Mesenchymal stem cell (in vitro differentiated cells and primary cell): ENCODE data around the gene POMP.
"Not testable (repeated sequence)": the region's sequence is repeated elsewhere in the genome, so short reads cannot be mapped to it uniquely, and the experiment has no call there.

ENCODE experiments used
- DNase-seq: peaks from one replicate; pipeline ENCODE4 v3.0.0-alpha.2; 2013
- H2AFZ ChIP-seq: one replicate; pipeline ENCODE4 v1.6.1; 2013; ENCODE audit warnings: low read depth, mild to moderate bottlenecking, control low read depth, inconsistent platforms, low read length, moderate library complexity
- H2AK5ac ChIP-seq: 2 replicates; pipeline ENCODE4 v1.6.1; 2013; ENCODE audit warnings: low read length, moderate library complexity, mild to moderate bottlenecking, inconsistent platforms; ENCODE audit not compliant: severe bottlenecking
- H2BK120ac ChIP-seq: one replicate; pipeline ENCODE4 v1.6.1; 2013; ENCODE audit warnings: low read depth, mild to moderate bottlenecking, inconsistent platforms, low read length, moderate library complexity
- H2BK12ac ChIP-seq, 2 experiments: one replicate each; pipeline ENCODE4 v1.6.1; 2013; ENCODE audit warnings: inconsistent platforms in 2 of 2, low read length in 2 of 2, mild to moderate bottlenecking in 2 of 2, moderate library complexity in 2 of 2, control low read depth in 1 of 2
- H2BK15ac ChIP-seq: one replicate; pipeline ENCODE4 v1.6.1; 2013; ENCODE audit warnings: mild to moderate bottlenecking, low read depth, inconsistent platforms; ENCODE audit not compliant: poor library complexity, severe bottlenecking
- H2BK5ac ChIP-seq: 2 replicates; pipeline ENCODE4 v1.6.1; 2013; ENCODE audit warnings: low read depth, mild to moderate bottlenecking, low read length, control low read depth, inconsistent platforms; ENCODE audit not compliant: poor library complexity, severe bottlenecking
- H3K14ac ChIP-seq, 2 experiments: one replicate each; pipeline ENCODE4 v1.6.1; 2013; ENCODE audit warnings: inconsistent platforms in 2 of 2, low read length in 2 of 2, control low read depth in 1 of 2, mild to moderate bottlenecking in 1 of 2, moderate library complexity in 1 of 2
- H3K18ac ChIP-seq, 2 experiments: one replicate each; pipeline ENCODE4 v1.6.1; 2013; ENCODE audit warnings: inconsistent platforms in 2 of 2, low read length in 2 of 2, control low read depth in 1 of 2, low read depth in 1 of 2, mild to moderate bottlenecking in 1 of 2
- H3K23ac ChIP-seq, 2 experiments: one replicate each; pipeline ENCODE4 v1.6.1; 2013; ENCODE audit warnings: inconsistent platforms in 2 of 2, low read length in 2 of 2, mild to moderate bottlenecking in 2 of 2, moderate library complexity in 2 of 2, control low read depth in 1 of 2
- H3K27ac ChIP-seq: 2 replicates; pipeline ENCODE4 v1.5.1; 2013; ENCODE audit warnings: mild to moderate bottlenecking, moderate library complexity, low read length, control low read depth, inconsistent platforms; ENCODE audit not compliant: poor library complexity, severe bottlenecking
- H3K27me3 ChIP-seq, 2 experiments: 2 replicates each; pipeline versions ENCODE4 v1.6.1 to v1.7.0; 2013; ENCODE audit warnings: low read length in 2 of 2, mild to moderate bottlenecking in 2 of 2, moderate library complexity in 2 of 2, control low read depth in 1 of 2, inconsistent platforms in 1 of 2; ENCODE audit not compliant: control insufficient read depth in 1 of 2, insufficient read depth in 1 of 2
- H3K36me3 ChIP-seq, 2 experiments: 2 replicates each; pipeline versions ENCODE4 v1.6.1 to v1.7.0; 2013; ENCODE audit warnings: low read length in 2 of 2, control low read depth in 1 of 2, inconsistent platforms in 1 of 2, low read depth in 1 of 2, mild to moderate bottlenecking in 1 of 2; ENCODE audit not compliant: insufficient read depth in 2 of 2, control insufficient read depth in 1 of 2
- H3K4ac ChIP-seq, 2 experiments: one replicate each; pipeline ENCODE4 v1.6.1; 2013; ENCODE audit warnings: inconsistent platforms in 2 of 2, low read length in 2 of 2, mild to moderate bottlenecking in 2 of 2, moderate library complexity in 2 of 2, control low read depth in 1 of 2, low read depth in 1 of 2
- H3K4me1 ChIP-seq: 2 replicates; pipeline ENCODE4 v1.6.1; 2013; ENCODE audit warnings: low read depth, low read length, control low read depth; ENCODE audit not compliant: control insufficient read depth, insufficient read depth
- H3K4me2 ChIP-seq: 2 replicates; pipeline ENCODE4 v1.6.1; 2013; ENCODE audit warnings: low read length, mild to moderate bottlenecking, inconsistent platforms; ENCODE audit not compliant: poor library complexity, severe bottlenecking
- H3K4me3 ChIP-seq, 2 experiments: 2 replicates each; pipeline versions ENCODE4 v1.5.1 to v1.7.0; 2013; ENCODE audit warnings: low read length in 2 of 2, mild to moderate bottlenecking in 2 of 2, control low read depth in 1 of 2, low read depth in 1 of 2; ENCODE audit not compliant: insufficient read depth in 1 of 2
- H3K79me1 ChIP-seq: replicated peaks from 2 replicates; pipeline ENCODE4 v1.6.1; 2013; ENCODE audit warnings: mild to moderate bottlenecking, control low read depth, low read length, inconsistent platforms; ENCODE audit not compliant: poor library complexity, severe bottlenecking
- H3K9ac ChIP-seq: 2 replicates; pipeline ENCODE4 v1.7.0; 2013; ENCODE audit warnings: mild to moderate bottlenecking, low read length, moderate library complexity
- H3K9me3 ChIP-seq: 2 replicates; pipeline ENCODE4 v1.7.0; 2013; ENCODE audit warnings: mild to moderate bottlenecking, low read length; ENCODE audit not compliant: control insufficient read depth
- H4K8ac ChIP-seq: one replicate; pipeline ENCODE4 v1.6.1; 2013; ENCODE audit warnings: inconsistent platforms, mild to moderate bottlenecking, low read length, moderate library complexity
- H4K91ac ChIP-seq: one replicate; pipeline ENCODE4 v1.6.1; 2013; ENCODE audit warnings: mild to moderate bottlenecking, low read length, inconsistent platforms
- WGBS: methylation state at CpG from one replicate; pipeline ENCODE4 v1.1.7; 2013; ENCODE audit warnings: mixed read lengths; 5-methylcytosine and 5-hydroxymethylcytosine counted together

The POMP gene

GRCh38 chr13:28683169-28683568 is 24.2 kb downstream of the POMP start:
- peaks cover 8 to 24% of the 10 kb centered on the region in 2 experiments for H3K36me3 ChIP-seq
- H3K9me3 ChIP-seq, H4K91ac ChIP-seq, H3K4me2 ChIP-seq, H3K79me1 ChIP-seq, H3K4ac ChIP-seq, H3K9ac ChIP-seq, H3K18ac ChIP-seq, H3K14ac ChIP-seq, H4K8ac ChIP-seq, H2AK5ac ChIP-seq, H3K4me3 ChIP-seq, DNase-seq, H2AFZ ChIP-seq, H2BK5ac ChIP-seq, H3K27me3 ChIP-seq, H3K4me1 ChIP-seq, H3K27ac ChIP-seq, H2BK12ac ChIP-seq, H2BK15ac ChIP-seq, H2BK120ac ChIP-seq, H3K23ac ChIP-seq: not testable (repeated sequence)
- 75% methylated on average over 6 of the region's 8 CpGs for WGBS

- Histone ChIP-seq H4K8ac (no peak overlapping the region), H2AK5ac (no peak overlapping the region), H3K9ac (no peak overlapping the region), H4K91ac (no peak overlapping the region), H3K23ac (no peak overlapping the region), H2BK5ac (no peak overlapping the region), H3K4ac (no peak overlapping the region), H2AFZ (no peak overlapping the region), H3K14ac (no peak overlapping the region), H3K79me1 (no peaks in the 10 kb centered on the region), H2BK120ac (no peak overlapping the region), H3K18ac (no peak overlapping the region), H2BK12ac (no peak overlapping the region), H3K36me3 (peaks cover 6 to 13% of the 10 kb centered on the region in 2 experiments), H3K9me3 (peaks cover 6% of the 10 kb centered on the region), H2BK15ac (no peak overlapping the region), H3K4me3 (no peak overlapping the region), H3K4me1 (no peaks in the 10 kb centered on the region), H3K27ac (no peak overlapping the region), H3K27me3 (no peaks in the 10 kb centered on the region), H3K4me2 (no peak overlapping the region)
- no peak for DNase-seq
- 34% methylated on average over 7 of the region's 7 CpGs for WGBS
Measured at GRCh38 chr13:28684257-28684656, 25.3 kb downstream of the POMP start.

GRCh38 chr13:28685114-28685513 is 26.2 kb downstream of the POMP start:
- H3K27ac ChIP-seq, result no peak overlapping the region
- H3K14ac ChIP-seq, result peak overlapping the region in 1 of 2 experiments; percentile 8
- H3K23ac ChIP-seq, result no peak overlapping the region
- H2AFZ ChIP-seq, result no peak overlapping the region
- no peak overlapping the region for H2BK5ac ChIP-seq
- no peak overlapping the region for H3K4me3 ChIP-seq
- peaks cover 2 to 6% of the 10 kb centered on the region in 2 experiments for H3K36me3 ChIP-seq
- 91% methylated on average over 12 of the region's 12 CpGs for WGBS
- H2BK120ac ChIP-seq, result no peak overlapping the region
- H2BK15ac ChIP-seq, result no peak overlapping the region
- no peak overlapping the region for H2AK5ac ChIP-seq
- H3K4me2 ChIP-seq, result no peak overlapping the region
- H3K9me3 ChIP-seq, result peaks cover 6% of the 10 kb centered on the region
- DNase-seq, result no peak
- no peak overlapping the region for H3K9ac ChIP-seq
- H3K27me3 ChIP-seq, result no peaks in the 10 kb centered on the region
- H3K4ac ChIP-seq, result no peak overlapping the region
- no peaks in the 10 kb centered on the region for H3K79me1 ChIP-seq
- no peak overlapping the region for H3K18ac ChIP-seq
- no peak overlapping the region for H4K8ac ChIP-seq
- no peak overlapping the region for H2BK12ac ChIP-seq
- no peak overlapping the region for H4K91ac ChIP-seq
- H3K4me1 ChIP-seq, result no peaks in the 10 kb centered on the region

- H3K27me3 ChIP-seq, result no peaks in the 10 kb centered on the region
- H3K9ac ChIP-seq, result no peak overlapping the region
- no peak overlapping the region for H3K23ac ChIP-seq
- H3K4me1 ChIP-seq, result no peaks in the 10 kb centered on the region
- no peak overlapping the region for H4K8ac ChIP-seq
- no peak overlapping the region for H2BK12ac ChIP-seq
- H3K4me2 ChIP-seq, result no peak overlapping the region
- no peak overlapping the region for H3K18ac ChIP-seq
- H2BK5ac ChIP-seq, result no peak overlapping the region
- no peak for DNase-seq
- H3K4ac ChIP-seq, result no peak overlapping the region
- H2AFZ ChIP-seq, result no peak overlapping the region
- no peak overlapping the region for H3K27ac ChIP-seq
- no peak overlapping the region for H4K91ac ChIP-seq
- no peak overlapping the region for H2BK120ac ChIP-seq
- H3K4me3 ChIP-seq, result no peak overlapping the region
- H2BK15ac ChIP-seq, result no peak overlapping the region
- no peak overlapping the region for H2AK5ac ChIP-seq
- peaks cover 6% of the 10 kb centered on the region for H3K9me3 ChIP-seq
- H3K79me1 ChIP-seq, result no peaks in the 10 kb centered on the region
- 83% methylated on average over 2 of the region's 3 CpGs for WGBS
- no peaks in the 10 kb centered on the region for H3K36me3 ChIP-seq
- no peak overlapping the region for H3K14ac ChIP-seq
Measured at GRCh38 chr13:28685892-28686291, 27.0 kb downstream of the POMP start.
